Body of pancreas (tissue), 4 donors: ENCODE results near the gene ALDH1A1.

Experiments
- POLR2A ChIP-seq, 3 donors: fragments of 450-650 bp; IDR thresholded peaks; one replicate each; pipeline ENCODE4 v1.6.1; 2016; ENCODE audit warnings: antibody characterized with exemption in 3 of 3, mild to moderate bottlenecking in 2 of 3
- TF ChIP-seq, protein P1 (sequence below), 7 experiments: fragments of 450-650 bp in 4 of 7; fragments of 200-600 bp in 3 of 7; sonication (generic) in 3 of 7; IDR thresholded peaks; one replicate each; pipeline ENCODE4 v1.5.1; 2016 to 2019; ENCODE audit warnings: antibody characterized with exemption in 7 of 7

DNA sequence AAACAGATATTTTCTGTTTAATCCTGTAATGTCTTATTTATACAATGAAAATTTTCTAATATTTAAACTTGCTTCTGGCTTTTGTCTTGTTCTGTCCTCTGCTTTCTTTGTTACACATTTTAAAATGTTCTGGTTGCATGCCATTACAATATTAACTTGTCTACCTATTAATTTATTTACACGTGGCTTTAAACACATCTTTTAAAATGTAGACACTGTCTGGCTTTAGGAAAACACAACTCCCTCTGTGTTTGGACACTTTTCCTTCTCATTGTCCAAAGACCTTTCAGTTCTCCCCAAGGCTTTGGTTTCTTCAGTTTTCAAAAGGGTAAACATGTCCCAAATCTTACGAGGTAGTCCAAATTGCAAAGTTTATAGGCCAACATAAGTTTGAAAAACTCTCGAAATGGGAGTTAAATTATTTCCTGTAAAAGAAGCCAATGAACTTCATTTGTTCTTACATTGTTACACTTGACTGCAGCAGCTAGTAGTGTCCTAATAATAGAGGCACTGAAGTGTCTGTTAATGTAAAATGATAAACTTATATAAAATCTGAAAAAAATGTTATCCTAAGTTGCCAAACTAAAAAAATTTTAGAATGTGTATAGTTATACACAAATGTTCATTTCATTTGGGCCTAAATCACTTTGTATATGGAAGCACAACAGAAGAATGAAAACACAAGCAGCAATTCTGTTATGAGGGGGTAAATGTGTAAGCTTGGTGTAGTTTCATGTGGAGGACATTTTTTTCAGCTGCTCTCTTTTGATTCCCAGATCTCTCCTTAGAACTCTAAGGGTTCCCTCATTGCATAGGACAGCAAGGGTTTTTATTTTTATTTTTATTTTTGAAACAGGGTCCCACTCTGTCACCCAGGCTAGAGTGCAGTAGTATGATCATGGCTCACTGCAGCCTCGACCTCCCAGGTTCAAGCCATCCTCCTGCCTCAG, 53.8 kb downstream of the ALDH1A1 start:
- TF ChIP-seq, protein P1, sequence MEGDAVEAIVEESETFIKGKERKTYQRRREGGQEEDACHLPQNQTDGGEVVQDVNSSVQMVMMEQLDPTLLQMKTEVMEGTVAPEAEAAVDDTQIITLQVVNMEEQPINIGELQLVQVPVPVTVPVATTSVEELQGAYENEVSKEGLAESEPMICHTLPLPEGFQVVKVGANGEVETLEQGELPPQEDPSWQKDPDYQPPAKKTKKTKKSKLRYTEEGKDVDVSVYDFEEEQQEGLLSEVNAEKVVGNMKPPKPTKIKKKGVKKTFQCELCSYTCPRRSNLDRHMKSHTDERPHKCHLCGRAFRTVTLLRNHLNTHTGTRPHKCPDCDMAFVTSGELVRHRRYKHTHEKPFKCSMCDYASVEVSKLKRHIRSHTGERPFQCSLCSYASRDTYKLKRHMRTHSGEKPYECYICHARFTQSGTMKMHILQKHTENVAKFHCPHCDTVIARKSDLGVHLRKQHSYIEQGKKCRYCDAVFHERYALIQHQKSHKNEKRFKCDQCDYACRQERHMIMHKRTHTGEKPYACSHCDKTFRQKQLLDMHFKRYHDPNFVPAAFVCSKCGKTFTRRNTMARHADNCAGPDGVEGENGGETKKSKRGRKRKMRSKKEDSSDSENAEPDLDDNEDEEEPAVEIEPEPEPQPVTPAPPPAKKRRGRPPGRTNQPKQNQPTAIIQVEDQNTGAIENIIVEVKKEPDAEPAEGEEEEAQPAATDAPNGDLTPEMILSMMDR (IDR thresholded peaks at IDR 0.05) = no peak
- no peak for TF ChIP-seq POLR2A (IDR thresholded peaks at IDR 0.05)
